Lower lobe of right lung (tissue), 2 donors: ENCODE results near the gene SMCHD1. TPM values are rescaled to one million over a fixed set of nuclear protein-coding genes. Genes with fewer than 3 reads are reported as not detected.
"Not testable (repeated sequence)": the region's sequence is repeated elsewhere in the genome, so short reads cannot be mapped to it uniquely, and the experiment has no call there.

Experiments
- ATAC-seq, 2 donors: fragments of 200-7000 bp; cut with Tn5 transposase; one replicate each; pipeline ENCODE4 v1.9.1; 2020 to 2022; ENCODE audit warnings: mild to moderate bottlenecking in 2 of 2, moderate library complexity in 2 of 2
- DNase-seq: peaks from one replicate; pipeline ENCODE4 v3.0.0-alpha.2; 2020
- H3K27ac ChIP-seq: fragments of 200-600 bp; one replicate; pipeline ENCODE4 v1.8.0; 2022
- H3K27me3 ChIP-seq: fragments of 200-600 bp; one replicate; pipeline ENCODE4 v1.8.0; 2022; ENCODE audit warnings: low read depth
- H3K36me3 ChIP-seq: fragments of 200-600 bp; one replicate; pipeline ENCODE4 v1.8.0; 2022; ENCODE audit warnings: mild to moderate bottlenecking
- H3K4me1 ChIP-seq: fragments of 200-600 bp; one replicate; pipeline ENCODE4 v1.8.0; 2022
- H3K4me3 ChIP-seq: fragments of 200-600 bp; one replicate; pipeline ENCODE4 v1.8.0; 2022; ENCODE audit warnings: mild to moderate bottlenecking
- H3K9me3 ChIP-seq: fragments of 200-600 bp; one replicate; pipeline ENCODE4 v1.8.0; 2022
- CTCF ChIP-seq: fragments of 200-600 bp; IDR thresholded peaks from one replicate; pipeline ENCODE4 v1.8.0; 2022; ENCODE audit warnings: antibody characterized with exemption, mild to moderate bottlenecking
- intact Hi-C: fragments of 100-400 bp; cut with DNase I; formaldehyde crosslinking; loops from one replicate; pipeline ENCODE4 v1.11.0; 2022
- total RNA-seq: library from RNA; stranded (reverse); fragmentation: NEBNext Ultra II Directional; extraction: Animal tissue kit (Norgen Biotek cat#: 25700); gene quantifications from one replicate; pipeline ENCODE4 v1.2.1, GENCODE V29; 2021
- donor health status: DM: no; HTN: yes; CAD: no; lungs with severe emphysema.

Gene SMCHD1
- total RNA-seq, 1 donor from 2014 or later: 55.9 TPM

- no peaks in the 10 kb centered on the region for H3K9me3 ChIP-seq
- DNase-seq (no peak), ATAC-seq (no peak)
- peaks cover 86% of the 10 kb centered on the region for H3K36me3 ChIP-seq
- H3K27ac ChIP-seq: no peak overlapping the region
- intact Hi-C loops: no loop called here
- H3K27me3 ChIP-seq: no peaks in the 10 kb centered on the region
- no peaks in the 10 kb centered on the region for H3K4me1 ChIP-seq
- no peak overlapping the region for H3K4me3 ChIP-seq
- no peak for TF ChIP-seq CTCF
Observed at GRCh38 chr18:2736823-2737222, 81.3 kb downstream of the SMCHD1 start.

GRCh38 chr18:2740082-2740481, 84.6 kb downstream of the SMCHD1 start:
- intact Hi-C loops, ATAC-seq, H3K27me3 ChIP-seq, H3K27ac ChIP-seq, DNase-seq, H3K9me3 ChIP-seq, H3K4me3 ChIP-seq, H3K4me1 ChIP-seq: not testable (repeated sequence)
- peaks cover 86% of the 10 kb centered on the region for H3K36me3 ChIP-seq

GRCh38 chr18:2746274-2746673, 90.7 kb downstream of the SMCHD1 start:
- Histone ChIP-seq H3K9me3 (no peaks in the 10 kb centered on the region), H3K27me3 (no peaks in the 10 kb centered on the region), H3K4me3 (no peak overlapping the region), H3K27ac (no peak overlapping the region), H3K4me1 (no peaks in the 10 kb centered on the region), H3K36me3 (peaks cover 88% of the 10 kb centered on the region)
- TF ChIP-seq CTCF: no peak
- intact Hi-C loops: no loop called here
- DNase-seq (no peak), ATAC-seq (no peak)

GRCh38 chr18:2758309-2758708, 102.8 kb downstream of the SMCHD1 start:
- DNase-seq (no peak), ATAC-seq (no peak)
- Histone ChIP-seq H3K4me1 (no peaks in the 10 kb centered on the region), H3K27me3 (no peaks in the 10 kb centered on the region), H3K4me3 (no peak overlapping the region), H3K27ac (no peak overlapping the region), H3K36me3 (peaks cover 78% of the 10 kb centered on the region), H3K9me3 (no peaks in the 10 kb centered on the region)
- TF ChIP-seq CTCF: no peak
- intact Hi-C loops: no loop called here

- TF ChIP-seq CTCF: no peak
- H3K27me3 ChIP-seq: no peaks in the 10 kb centered on the region
- ATAC-seq (no peak), DNase-seq (no peak)
- no peak overlapping the region for H3K4me3 ChIP-seq
- H3K4me1 ChIP-seq: no peaks in the 10 kb centered on the region
- intact Hi-C loops: no loop called here
- H3K36me3 ChIP-seq: peaks cover 99% of the 10 kb centered on the region
- no peaks in the 10 kb centered on the region for H3K9me3 ChIP-seq
- no peak overlapping the region for H3K27ac ChIP-seq
Observed at GRCh38 chr18:2774669-2775068, 119.1 kb downstream of the SMCHD1 start.

GRCh38 chr18:2776601-2777000, 121.1 kb downstream of the SMCHD1 start:
- TF ChIP-seq CTCF: no peak
- peaks cover 95% of the 10 kb centered on the region for H3K36me3 ChIP-seq

More at GRCh38 chr18:2776601-2777000, 121.1 kb downstream of the SMCHD1 start:
- DNase-seq: no peak
- H3K27ac ChIP-seq: no peak overlapping the region
- H3K4me3 ChIP-seq: no peak overlapping the region
- intact Hi-C loops: no loop called here
- H3K27me3 ChIP-seq: no peaks in the 10 kb centered on the region
- ATAC-seq: no peak
- H3K4me1 ChIP-seq: no peaks in the 10 kb centered on the region
- no peaks in the 10 kb centered on the region for H3K9me3 ChIP-seq
